NCI-H2196 (cell line): ENCODE measurements around the gene TSNAXIP1.
A peak's percentile ranks its signal among the peaks of the same experiment; 100 is the strongest.
"Not testable (repeated sequence)": the region's sequence is repeated elsewhere in the genome, so short reads cannot be mapped to it uniquely, and the experiment has no call there.

Source experiments
- DNase-seq: peaks from one replicate; lab custom pipeline; 2025; ENCODE audit not compliant: unreplicated experiment; lab: John Stamatoyannopoulos, UW

The TSNAXIP1 gene

GRCh38 chr16:67858500-67858899 is 51.8 kb downstream of the TSNAXIP1 start:
- DNase-seq = no peak

DNA sequence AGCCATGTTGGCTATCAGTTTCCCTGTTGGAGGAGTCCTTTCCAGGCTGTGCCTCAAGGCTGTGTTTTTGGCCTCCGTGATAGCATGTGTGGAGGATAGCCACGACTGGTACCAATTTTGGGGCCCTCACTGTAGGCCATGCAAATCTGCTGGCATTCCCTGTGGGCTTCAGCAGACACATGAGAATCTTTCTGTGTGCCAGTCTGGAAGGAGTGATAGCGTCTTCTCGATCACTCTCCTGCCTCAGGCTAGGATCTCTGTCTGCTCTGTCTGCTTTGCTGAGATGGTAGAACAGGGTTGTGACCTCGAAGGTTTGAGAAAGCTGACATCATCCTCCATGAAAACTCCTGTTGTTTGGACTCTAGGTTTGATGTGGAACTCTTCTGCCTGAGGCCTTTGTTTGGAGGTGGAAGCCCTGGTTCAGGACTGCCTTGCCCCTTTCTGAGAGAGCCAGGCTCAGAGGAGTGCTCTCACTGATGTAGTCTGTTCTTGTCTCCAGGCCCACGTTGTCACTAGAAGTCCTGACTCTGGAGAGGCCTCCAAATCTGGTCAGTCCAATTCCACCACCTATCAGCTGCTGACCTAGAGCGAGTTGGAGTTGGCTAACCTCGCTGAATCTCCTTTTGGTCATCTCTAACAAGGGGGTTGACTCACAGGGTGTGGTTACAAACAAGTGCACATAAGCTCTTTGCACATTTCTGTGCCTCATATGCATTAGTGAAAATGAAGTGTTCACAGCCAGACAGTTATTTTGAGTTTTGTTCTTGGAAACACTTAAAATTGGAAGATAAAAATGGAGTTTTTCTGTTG is 54.1 kb downstream of the TSNAXIP1 start:
- no peak for DNase-seq

GRCh38 chr16:67861877-67862276 is 55.2 kb downstream of the TSNAXIP1 start:
- DNase-seq = no peak

- no peak for DNase-seq
Observed at GRCh38 chr16:67862623-67863583, 56.2 kb downstream of the TSNAXIP1 start.

DNA sequence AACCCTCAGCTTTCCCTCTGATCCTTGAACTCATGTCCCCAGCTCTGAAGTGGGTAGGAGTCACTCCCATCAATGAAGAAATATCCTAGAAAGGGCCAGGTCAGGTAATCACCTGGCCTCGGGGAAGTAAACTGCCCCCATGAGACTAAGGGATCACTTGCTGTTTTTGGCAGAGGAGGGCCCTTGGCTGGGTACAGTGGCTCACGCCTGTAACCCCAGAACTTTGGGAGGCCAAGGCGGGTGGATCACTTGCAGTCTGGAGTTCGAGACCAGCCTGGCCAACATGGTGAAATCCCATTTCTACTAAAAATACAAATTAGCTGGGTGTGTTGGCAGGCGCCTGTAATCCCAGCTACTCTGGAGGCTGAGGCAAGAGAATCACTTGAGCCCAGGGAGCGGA is 57.4 kb downstream of the TSNAXIP1 start:
- DNase-seq = not testable (repeated sequence)

GRCh38 chr16:67864594-67864993 is 57.9 kb downstream of the TSNAXIP1 start:
- no peak for DNase-seq

DNA sequence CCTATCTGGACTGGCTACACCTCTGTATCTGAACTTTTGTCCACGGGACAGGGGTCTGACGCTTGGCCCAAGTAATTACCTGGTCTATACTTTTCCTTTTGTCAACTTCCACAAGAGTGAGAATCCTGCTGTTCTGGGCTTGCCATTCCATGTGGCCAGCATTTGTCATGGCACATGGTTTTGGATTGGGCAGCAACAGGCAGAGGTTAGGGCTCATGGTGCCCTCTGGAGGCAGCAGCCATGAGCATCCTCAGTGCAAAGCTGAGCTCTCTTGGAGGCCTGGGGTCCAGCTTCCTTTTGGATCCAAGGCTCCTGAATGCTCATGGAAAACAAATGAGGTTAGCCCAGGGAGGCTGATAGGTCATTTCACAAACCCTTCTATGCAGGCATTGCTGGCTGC is 58.6 kb downstream of the TSNAXIP1 start:
- DNase-seq = no peak

DNA sequence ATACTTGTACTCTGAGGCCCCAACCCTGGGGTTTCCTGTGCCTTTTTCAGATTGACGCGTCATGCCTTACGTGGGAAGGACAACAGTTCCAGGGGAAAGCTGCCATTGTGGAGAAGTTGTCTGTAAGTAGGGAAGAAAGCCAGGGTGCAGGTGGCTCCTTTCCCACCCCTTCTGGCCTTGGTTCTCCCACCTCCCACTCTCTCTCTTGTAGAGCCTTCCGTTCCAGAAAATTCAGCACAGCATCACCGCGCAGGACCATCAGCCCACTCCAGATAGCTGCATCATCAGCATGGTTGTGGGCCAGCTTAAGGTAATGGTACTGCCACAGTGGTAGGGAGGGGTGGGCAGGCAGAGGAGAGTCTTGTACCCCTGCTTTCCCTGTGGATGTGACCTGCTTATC is 61.6 kb downstream of the TSNAXIP1 start:
- no peak for DNase-seq

DNA sequence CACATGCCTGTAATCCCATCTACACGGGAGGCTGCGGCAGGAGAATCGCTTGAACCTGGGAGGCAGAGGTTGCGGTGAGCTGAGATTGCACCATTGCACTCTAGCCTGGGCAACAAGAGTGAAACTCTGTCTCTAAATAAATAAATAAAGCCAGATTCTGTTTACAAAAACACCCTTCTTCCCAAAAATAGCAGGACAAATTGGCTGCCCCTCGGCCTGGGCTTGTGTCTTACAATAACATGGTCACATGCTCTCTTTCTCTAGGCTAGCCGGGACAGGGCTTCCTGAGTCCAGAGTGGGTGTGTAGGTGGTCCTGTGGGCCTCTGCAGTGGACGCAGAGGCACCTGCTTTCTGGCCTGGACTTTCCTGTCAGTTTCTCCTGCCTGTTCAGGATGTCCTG is 63.0 kb downstream of the TSNAXIP1 start:
- no peak for DNase-seq

GRCh38 chr16:67871256-67871655 is 64.6 kb downstream of the TSNAXIP1 start:
- no peak for DNase-seq

- no peak for DNase-seq
Observed at GRCh38 chr16:67872131-67872630, 65.5 kb downstream of the TSNAXIP1 start.

DNA sequence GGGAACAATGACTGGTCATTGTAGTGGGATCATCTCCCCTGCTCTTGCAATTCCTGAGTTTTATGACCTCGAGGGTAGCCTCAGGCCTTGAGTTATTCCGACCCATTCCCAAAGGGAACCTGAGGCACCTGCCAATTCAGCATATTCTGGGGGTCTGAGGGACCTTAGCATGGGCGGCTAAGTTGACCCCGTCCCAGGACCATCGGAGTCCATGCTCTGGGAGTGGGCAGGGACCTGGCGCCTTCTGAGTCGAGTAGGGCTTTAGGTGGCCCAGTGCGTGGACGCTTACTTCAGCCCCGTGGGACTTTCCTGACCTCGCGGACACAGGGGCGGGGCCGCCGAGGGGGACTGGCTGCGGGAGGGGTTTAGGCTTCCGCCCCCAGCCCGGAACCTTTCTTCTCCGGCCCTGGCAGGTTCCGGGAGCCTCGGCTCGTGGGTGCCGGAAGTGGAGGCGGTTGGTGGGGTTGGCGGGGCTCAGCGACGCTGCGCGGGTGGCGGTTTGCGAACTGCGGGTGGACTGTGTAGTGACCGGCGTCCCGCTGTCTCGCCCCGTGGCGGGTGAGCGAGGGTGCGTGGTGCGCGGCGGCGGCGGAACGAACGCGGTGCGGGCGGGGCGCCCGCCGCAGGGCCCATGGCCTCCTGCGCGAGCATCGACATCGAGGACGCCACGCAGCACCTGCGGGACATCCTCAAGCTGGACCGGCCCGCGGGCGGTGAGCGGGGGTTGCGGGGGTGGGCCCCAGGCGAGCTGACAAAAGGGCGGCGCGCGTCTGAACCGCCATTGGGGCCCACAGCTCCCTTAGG is 66.1 kb downstream of the TSNAXIP1 start, which contains the start of gene EDC4:
EDC4 (plus strand) TSS at position 422 of the 804 bp plus-strand sequence; CDS start at position 632, 210 bp downstream.
- peak; percentile 59 for DNase-seq

DNA sequence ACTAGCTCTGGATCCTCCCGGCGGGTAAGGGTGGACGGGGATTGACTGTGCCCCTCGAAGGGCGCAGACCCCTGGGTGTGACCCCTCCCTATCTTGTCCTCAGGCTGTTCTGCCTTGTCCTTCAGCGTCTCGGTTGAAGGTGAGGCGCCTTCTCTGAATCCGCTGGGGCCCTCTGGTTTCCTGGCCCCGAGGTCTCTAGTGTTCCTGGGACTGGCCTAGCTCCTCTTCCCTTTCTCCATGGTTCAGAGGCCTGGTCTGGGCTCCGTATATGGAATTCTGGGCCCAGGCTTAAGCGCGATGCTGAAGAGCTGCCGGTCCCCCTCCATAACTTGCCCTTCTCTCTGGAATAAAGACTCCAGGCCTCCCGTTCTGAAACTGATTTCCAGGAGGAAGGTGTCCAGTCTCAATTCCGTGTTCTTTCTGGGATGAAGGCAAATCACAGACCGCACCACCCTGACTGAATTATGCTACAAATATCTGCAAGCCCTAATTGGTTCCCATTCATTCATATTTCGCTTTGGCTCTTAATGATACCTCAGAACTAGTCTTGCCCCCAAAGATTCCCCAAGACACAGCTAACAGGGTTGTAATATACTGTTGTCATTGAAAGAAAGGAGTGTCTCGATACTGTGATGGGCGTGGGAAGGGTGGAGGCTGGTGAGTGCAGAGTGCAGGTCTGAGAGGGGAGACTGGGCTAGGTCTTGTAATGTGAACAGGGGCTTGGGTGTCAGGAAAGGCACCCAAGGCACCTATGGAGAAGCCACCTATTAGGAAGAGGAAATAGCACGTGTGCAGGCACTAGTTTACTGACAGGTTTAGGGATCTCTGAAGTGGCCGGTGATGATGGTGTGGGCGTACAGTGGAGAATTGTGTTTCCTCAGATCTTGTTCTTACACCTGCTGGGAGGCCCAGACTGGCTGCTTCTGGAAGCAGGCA is 67.0 kb downstream of the TSNAXIP1 start:
- no peak for DNase-seq

DNA sequence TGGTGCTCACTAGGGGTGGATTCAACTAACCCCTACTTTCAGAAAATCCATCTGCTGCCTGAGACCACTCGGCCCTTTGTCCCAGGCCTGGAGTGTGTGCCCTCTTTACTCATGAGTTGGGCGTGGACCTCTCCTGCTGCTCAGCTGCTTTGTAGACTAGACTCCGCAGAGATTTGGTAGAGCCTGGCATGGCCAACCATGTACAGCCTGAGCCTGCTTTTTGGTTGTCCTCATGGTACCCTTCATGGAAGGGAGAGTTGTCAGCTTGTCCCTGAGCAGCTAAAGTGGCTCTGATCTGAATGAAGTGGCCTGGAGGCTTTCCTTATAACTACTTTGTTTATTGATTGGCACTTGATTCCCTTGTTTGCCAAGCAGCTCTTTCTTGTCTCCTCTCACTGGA is 67.7 kb downstream of the TSNAXIP1 start:
- no peak for DNase-seq

DNA sequence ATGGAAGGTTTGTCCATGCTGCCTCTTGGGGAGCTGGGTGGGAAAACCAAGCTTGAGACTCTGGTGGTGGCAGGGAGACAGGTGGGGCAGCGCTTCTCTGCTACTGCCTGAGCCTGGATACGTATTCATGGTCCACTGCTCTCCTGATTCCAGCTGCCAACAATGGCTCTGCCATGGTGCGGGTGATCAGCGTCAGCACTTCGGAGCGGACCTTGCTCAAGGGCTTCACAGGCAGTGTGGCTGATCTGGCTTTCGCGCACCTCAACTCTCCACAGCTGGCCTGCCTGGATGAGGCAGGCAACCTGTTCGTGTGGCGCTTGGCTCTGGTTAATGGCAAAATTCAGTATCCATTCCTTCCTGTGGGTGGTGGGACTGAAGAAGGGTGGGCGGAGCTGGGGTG is 70.4 kb downstream of the TSNAXIP1 start:
- no peak for DNase-seq
